Natural killer cell (primary cell): ENCODE results near the gene LCN12. TPM values are rescaled to one million over a fixed set of nuclear protein-coding genes. Genes with fewer than 3 reads are reported as not detected.

ENCODE experiments used
- ATAC-seq, 3 donors: fragments of 150-1000 bp in 2 of 3; fragments of 200-7000 bp in 1 of 3; cut with Tn5 transposase; 1 replicate in 1 of 3; 2 replicates in 2 of 3; pipeline ENCODE4 v1.10.0; 2021; ENCODE audit warnings: mild to moderate bottlenecking in 2 of 3, moderate library complexity in 2 of 3
- DNase-seq, 2 donors: peaks; one replicate each; pipeline versions ENCODE4 v3.0.0 to v3.0.0-alpha.2; 2013 to 2021; ENCODE audit warnings: mixed read lengths in 1 of 2
- H3K27ac ChIP-seq: one replicate; pipeline ENCODE4 v1.5.1; 2013; ENCODE audit warnings: mild to moderate bottlenecking, low read length
- H3K27me3 ChIP-seq: one replicate; pipeline ENCODE4 v1.6.1; 2013; ENCODE audit warnings: low read length; ENCODE audit not compliant: control insufficient read depth, insufficient read depth
- H3K36me3 ChIP-seq: one replicate; pipeline ENCODE4 v1.6.1; 2013; ENCODE audit warnings: low read length; ENCODE audit not compliant: control insufficient read depth, insufficient read depth
- H3K4me1 ChIP-seq: one replicate; pipeline ENCODE4 v1.6.1; 2013; ENCODE audit warnings: low read length; ENCODE audit not compliant: control insufficient read depth, insufficient read depth
- H3K4me3 ChIP-seq: one replicate; pipeline ENCODE4 v1.5.1; 2013; ENCODE audit warnings: low read length
- H3K9me3 ChIP-seq: one replicate; pipeline ENCODE4 v1.6.1; 2013; ENCODE audit warnings: low read length; ENCODE audit not compliant: control insufficient read depth, insufficient read depth
- H3K27ac Mint-ChIP-seq, 2 donors: one replicate each; pipeline ENCODE4 v1.8.0; 2022; ENCODE audit warnings: mild to moderate bottlenecking in 2 of 2, mixed read lengths in 2 of 2, moderate library complexity in 1 of 2
- H3K27me3 Mint-ChIP-seq, 2 donors: one replicate each; pipeline ENCODE4 v1.8.0; 2022; ENCODE audit warnings: low read depth in 2 of 2, mixed read lengths in 2 of 2
- H3K36me3 Mint-ChIP-seq: one replicate; pipeline ENCODE4 v1.8.0; 2022; ENCODE audit warnings: mixed read lengths
- H3K4me1 Mint-ChIP-seq, 2 donors: one replicate each; pipeline ENCODE4 v1.8.0; 2022; ENCODE audit warnings: mixed read lengths in 2 of 2
- H3K4me3 Mint-ChIP-seq: one replicate; pipeline ENCODE4 v1.8.0; 2022; ENCODE audit warnings: mild to moderate bottlenecking, moderate library complexity, mixed read lengths
- H3K9me3 Mint-ChIP-seq, 2 donors: one replicate each; pipeline ENCODE4 v1.8.0; 2022; ENCODE audit warnings: mixed read lengths in 2 of 2
- WGBS: methylation state at CpG from one replicate; pipeline ENCODE4 v1.1.7; 2013; ENCODE audit warnings: missing lambda C conversion rate; ENCODE audit not compliant: insufficient coverage; 5-methylcytosine and 5-hydroxymethylcytosine counted together
- intact Hi-C: fragments of 100-400 bp; cut with micrococcal nuclease; formaldehyde crosslinking; loops from one replicate; pipeline ENCODE4 v1.14.2; 2022
- total RNA-seq, 4 donors: library from RNA; stranded (reverse); fragments of 120-200 nt in 1 of 4; gene quantifications; one replicate each; pipeline versions ENCODE4 v1.2.3 to v1.2.4, GENCODE V29; 2013 to 2022
- TF ChIP-seq, protein P1 (sequence below): fragments of 200-600 bp; IDR thresholded peaks from one replicate; pipeline ENCODE4 v1.8.0; 2022; ENCODE audit warnings: antibody characterized with exemption

Gene LCN12
- total RNA-seq, 3 donors from 2014 or later (not counting 1 experiment from before 2014, with no cell fraction given) = 9.2 to 11.3 (median 9.8) TPM

- Histone ChIP-seq H3K36me3 (peaks cover 39% of the 10 kb centered on the region), H3K4me1 (peaks cover 29% of the 10 kb centered on the region), H3K27ac (no peak overlapping the region), H3K9me3 (no peaks in the 10 kb centered on the region), H3K27me3 (no peaks in the 10 kb centered on the region), H3K4me3 (no peak overlapping the region)
- Mint-ChIP-seq H3K36me3 (no peaks in the 10 kb centered on the region), H3K27me3 (no peaks in the 10 kb centered on the region), H3K4me3 (no peak overlapping the region), H3K9me3 (no peaks in the 10 kb centered on the region), H3K27ac (no peak overlapping the region), H3K4me1 (peaks cover 22 to 25% of the 10 kb centered on the region in 2 donors)
- ATAC-seq = no peak
- DNase-seq = no peak
- TF ChIP-seq, protein P1, sequence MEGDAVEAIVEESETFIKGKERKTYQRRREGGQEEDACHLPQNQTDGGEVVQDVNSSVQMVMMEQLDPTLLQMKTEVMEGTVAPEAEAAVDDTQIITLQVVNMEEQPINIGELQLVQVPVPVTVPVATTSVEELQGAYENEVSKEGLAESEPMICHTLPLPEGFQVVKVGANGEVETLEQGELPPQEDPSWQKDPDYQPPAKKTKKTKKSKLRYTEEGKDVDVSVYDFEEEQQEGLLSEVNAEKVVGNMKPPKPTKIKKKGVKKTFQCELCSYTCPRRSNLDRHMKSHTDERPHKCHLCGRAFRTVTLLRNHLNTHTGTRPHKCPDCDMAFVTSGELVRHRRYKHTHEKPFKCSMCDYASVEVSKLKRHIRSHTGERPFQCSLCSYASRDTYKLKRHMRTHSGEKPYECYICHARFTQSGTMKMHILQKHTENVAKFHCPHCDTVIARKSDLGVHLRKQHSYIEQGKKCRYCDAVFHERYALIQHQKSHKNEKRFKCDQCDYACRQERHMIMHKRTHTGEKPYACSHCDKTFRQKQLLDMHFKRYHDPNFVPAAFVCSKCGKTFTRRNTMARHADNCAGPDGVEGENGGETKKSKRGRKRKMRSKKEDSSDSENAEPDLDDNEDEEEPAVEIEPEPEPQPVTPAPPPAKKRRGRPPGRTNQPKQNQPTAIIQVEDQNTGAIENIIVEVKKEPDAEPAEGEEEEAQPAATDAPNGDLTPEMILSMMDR = no peak
- 95% methylated on average over 42 of the region's 42 CpGs for WGBS
- intact Hi-C loops = loop anchor here (5.0 kb wide), 1 partner anchor 53 kb away; the partner anchor contains the start of gene TRAF2
Observed at GRCh38 chr9:136940526-136941230, 11.4 kb upstream of the LCN12 start.

DNA sequence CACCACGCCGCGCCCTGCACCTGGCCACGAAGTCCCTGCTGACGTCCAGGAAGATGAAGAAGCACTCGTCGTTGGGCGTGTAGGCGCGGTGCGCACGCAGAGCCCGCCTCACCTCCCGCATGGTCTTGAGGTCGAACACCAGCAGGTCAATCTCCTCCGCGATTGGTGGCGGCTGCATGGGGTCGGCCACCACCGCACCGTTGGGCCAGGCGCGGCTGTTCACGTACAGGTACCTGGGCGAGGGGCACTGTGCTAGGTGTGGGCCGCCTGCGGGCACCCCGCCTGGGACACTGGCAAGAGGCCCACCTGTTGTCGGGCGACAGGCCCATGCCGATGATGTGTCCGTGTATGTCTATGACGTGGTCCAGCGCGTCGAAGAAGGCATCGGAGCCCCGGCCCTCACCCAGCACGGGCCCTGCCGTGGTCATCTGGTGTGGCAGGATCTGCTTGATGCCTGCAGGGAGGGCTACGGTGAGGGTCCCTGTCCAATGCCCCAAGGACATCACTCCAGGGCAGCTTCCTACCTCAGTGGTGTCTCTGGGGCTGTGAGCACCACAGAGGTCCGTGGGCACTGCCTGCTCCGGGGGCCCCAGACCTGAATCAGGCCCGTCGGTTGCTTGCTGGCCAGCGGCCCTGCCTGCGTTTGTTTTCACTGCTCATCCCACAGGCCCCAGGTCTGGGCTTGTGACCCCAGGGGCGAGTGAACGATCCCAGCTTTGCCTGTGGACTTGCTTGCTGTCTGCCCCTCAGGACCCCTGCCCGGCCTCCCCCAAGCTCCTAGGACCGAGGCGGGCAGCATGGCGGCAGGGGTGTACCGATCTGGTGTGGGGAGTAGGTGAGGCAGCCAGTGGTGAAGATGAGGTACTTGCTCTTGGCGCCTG is 10.6 kb upstream of the LCN12 start:
- Mint-ChIP-seq H3K27ac (no peak overlapping the region), H3K27me3 (no peaks in the 10 kb centered on the region), H3K4me3 (no peak overlapping the region), H3K9me3 (no peaks in the 10 kb centered on the region), H3K36me3 (no peaks in the 10 kb centered on the region), H3K4me1 (peaks cover 18 to 22% of the 10 kb centered on the region in 2 donors)
- TF ChIP-seq, protein P1 = no peak
- no peaks in the 10 kb centered on the region for H3K9me3 ChIP-seq
- no peaks in the 10 kb centered on the region for H3K27me3 ChIP-seq
- H3K27ac ChIP-seq = no peak overlapping the region
- peaks cover 39% of the 10 kb centered on the region for H3K36me3 ChIP-seq
- peaks cover 34% of the 10 kb centered on the region for H3K4me1 ChIP-seq
- ATAC-seq (no peak), DNase-seq (no peak)
- intact Hi-C loops = loop anchor here (5.0 kb wide), 1 partner anchor 54 kb away; the partner anchor contains the start of gene TRAF2
- no peak overlapping the region for H3K4me3 ChIP-seq
- WGBS = 97% methylated on average over 55 of the region's 55 CpGs

DNA sequence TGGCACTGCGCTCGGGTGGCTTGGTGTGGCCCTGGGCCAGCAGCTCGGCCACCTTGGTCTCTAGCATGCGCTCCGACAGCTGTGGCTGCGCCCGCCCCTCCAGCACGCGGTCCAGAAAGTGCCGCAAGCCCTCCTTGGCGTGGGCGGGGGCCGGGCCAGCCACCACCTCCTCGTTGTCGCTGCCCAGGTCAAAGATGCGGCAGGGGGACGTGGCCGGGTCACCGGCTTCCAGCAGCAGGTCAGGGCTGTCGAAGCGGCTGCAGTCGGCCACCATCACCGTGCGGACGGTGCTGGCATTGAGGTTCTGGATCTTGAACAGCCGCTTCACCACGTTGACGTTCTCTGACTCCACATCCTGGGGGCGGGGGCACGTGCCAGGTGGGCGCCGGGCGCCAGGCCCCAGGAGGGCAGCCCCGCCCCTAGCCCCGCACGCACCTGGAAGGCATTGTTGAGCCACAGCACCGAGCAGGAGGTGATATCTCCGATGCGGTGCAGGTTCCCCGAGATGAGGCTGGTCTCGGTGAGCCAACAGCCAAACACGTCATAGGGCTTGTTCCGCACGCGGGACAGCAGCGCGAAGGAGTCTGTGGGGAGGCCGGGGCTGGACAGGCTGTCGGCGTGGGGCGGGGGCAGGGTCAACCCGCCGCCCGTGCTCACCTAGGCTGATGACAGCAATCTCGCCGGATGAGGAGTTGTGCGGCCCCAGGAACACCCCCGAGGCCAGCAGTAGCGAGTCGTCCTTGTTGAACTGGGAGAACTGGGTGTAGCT is 9.8 kb upstream of the LCN12 start:
- intact Hi-C loops = loop anchor here (5.0 kb wide), 1 partner anchor 55 kb away; the partner anchor contains the start of gene TRAF2
- H3K27me3 ChIP-seq = no peaks in the 10 kb centered on the region
- H3K4me1 ChIP-seq = peaks cover 34% of the 10 kb centered on the region
- WGBS = 95% methylated on average over 60 of the region's 60 CpGs
- H3K4me1 Mint-ChIP-seq = peaks cover 15 to 23% of the 10 kb centered on the region in 2 donors
- H3K4me3 ChIP-seq = no peak overlapping the region
- H3K27ac Mint-ChIP-seq = no peak overlapping the region
- no peak overlapping the region for H3K27ac ChIP-seq
- H3K27me3 Mint-ChIP-seq = no peaks in the 10 kb centered on the region
- H3K9me3 Mint-ChIP-seq = no peaks in the 10 kb centered on the region
- H3K9me3 ChIP-seq = no peaks in the 10 kb centered on the region
- DNase-seq (no peak), ATAC-seq (no peak)
- peaks cover 39% of the 10 kb centered on the region for H3K36me3 ChIP-seq
- H3K4me3 Mint-ChIP-seq = no peak overlapping the region
- H3K36me3 Mint-ChIP-seq = no peaks in the 10 kb centered on the region
- TF ChIP-seq, protein P1 = no peak
